Measurements from ENCODE around the gene CSPG5. TPM values are rescaled to one million over a fixed set of nuclear protein-coding genes. Genes with fewer than 3 reads are reported as not detected.

CSPG5 gene, protein sequence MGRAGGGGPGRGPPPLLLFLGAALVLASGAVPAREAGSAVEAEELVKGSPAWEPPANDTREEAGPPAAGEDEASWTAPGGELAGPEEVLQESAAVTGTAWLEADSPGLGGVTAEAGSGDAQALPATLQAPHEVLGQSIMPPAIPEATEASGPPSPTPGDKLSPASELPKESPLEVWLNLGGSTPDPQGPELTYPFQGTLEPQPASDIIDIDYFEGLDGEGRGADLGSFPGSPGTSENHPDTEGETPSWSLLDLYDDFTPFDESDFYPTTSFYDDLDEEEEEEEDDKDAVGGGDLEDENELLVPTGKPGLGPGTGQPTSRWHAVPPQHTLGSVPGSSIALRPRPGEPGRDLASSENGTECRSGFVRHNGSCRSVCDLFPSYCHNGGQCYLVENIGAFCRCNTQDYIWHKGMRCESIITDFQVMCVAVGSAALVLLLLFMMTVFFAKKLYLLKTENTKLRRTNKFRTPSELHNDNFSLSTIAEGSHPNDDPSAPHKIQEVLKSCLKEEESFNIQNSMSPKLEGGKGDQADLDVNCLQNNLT
- 0.77 to 1.3 TPM (median 1.0 TPM) in 5 replicates for total RNA-seq (2022; extraction: Qiagen RNA extraction; ENCODE audit: low read depth)

DNA sequence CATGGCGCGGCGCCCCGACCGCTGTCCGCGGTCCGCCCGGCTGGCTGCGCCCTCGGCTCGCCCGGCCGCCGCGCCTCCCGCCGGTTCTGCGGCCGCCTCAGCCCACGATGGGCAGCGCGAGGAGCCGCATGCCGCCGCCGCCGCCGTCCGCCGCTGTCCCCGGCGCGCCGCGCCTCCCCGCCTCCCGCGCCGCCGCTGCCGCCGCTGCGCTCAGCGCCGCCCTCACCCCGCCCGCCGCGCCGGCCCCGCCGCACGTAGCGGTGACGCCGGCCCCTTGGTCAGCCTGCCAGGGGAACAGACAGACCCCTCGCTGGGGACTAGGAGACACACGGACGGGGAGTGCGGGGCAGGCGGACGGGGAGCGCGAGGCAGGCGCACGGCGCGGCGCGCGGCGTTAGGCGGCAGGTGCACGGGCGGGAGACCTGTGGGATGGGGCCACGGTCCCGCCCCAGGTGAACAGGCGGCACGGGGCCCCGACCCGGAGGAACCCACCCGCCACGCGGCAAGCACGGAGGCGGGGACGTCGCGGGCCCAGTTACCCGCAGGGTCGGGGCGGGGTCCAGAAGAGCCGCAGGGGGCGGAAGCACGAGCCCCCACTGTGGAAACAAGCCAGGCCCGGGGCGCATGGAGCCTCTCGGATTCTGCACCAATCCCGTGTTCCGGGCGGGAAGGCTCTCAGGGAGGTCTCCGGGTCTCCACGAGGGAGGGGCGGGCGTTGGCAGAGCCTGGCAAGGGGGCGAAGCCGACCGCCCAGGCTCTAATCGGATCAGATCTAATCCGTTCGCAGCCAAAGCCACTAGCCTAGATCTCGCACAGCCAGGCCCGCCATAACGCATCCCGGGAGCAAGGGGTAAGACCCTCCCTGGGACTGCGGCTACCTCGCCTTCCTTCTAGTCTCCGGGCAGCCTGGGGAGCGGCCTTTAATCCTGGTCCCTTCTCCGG is at the start of gene CSPG5:
Gene CSPG5, minus strand, starts transcription at position 175 of the 942 bp plus-strand sequence. Its CDS starts 172 bp downstream, at position 3.

DNA sequence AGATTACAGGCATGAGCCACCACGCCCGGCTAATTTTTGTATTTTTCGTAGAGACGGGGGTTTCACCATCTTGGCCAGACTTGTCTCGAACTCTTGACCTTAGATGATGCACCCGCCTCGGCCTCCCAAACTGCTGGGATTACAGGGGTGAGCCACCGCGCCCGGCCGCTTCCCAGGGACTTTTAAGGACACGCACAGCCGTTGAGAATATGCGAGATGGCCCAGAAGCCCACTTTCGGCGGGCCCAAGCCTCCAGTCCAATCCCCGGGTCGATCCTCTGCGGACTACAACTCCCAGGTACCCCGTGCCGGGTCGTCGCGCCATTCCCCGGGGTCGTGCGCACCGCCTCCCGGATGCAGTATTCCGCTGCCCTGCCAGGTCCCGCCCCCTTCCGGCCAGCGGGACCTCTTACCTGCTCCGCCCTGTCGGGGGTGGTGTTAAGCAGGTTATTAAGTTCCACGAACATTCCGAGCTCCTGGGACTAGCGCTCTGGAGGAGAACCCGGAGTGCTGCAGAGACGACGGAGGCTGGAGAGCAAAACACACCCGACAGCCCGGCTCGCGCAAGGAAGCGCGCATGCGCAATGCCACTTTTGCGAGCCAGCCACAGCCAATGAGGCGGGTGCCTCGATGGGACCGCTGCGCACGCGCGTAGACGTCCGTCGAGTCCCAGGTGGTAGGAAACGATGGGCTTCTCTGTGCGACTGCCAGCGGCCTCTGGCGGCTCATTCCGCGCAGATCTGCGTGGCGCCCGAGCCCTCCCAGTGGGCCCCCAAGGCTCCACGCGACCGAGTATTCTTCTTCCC is 65.3 kb downstream of the CSPG5 start, which contains the start of gene ELP6:
Gene ELP6, minus strand, starts transcription at position 588 of the 805 bp plus-strand sequence. Its CDS starts 122 bp downstream, at position 466.

Other genes with a start within 250 kb of the CSPG5 start
- 19.0 to 24.8 TPM (median 21.8 TPM) in 5 replicates for gene PTPN23, start 197.8 kb downstream of the CSPG5 start, total RNA-seq (2022; extraction: Qiagen RNA extraction; ENCODE audit: low read depth)
- gene SCAP, start 102.9 kb downstream of the CSPG5 start, total RNA-seq (2022; extraction: Qiagen RNA extraction; ENCODE audit: low read depth): 24.4 to 32.8 TPM (median 28.7 TPM) in 5 replicates
- gene ELP6, start 65.2 kb downstream of the CSPG5 start, total RNA-seq (2022; extraction: Qiagen RNA extraction; ENCODE audit: low read depth): 23.3 to 30.0 TPM (median 29.3 TPM) in 5 replicates
- gene SMARCC1, start 203.0 kb upstream of the CSPG5 start, total RNA-seq (2022; extraction: Qiagen RNA extraction; ENCODE audit: low read depth): 24.4 to 30.9 TPM (median 29.4 TPM) in 5 replicates
- 44.0 to 50.0 TPM (median 48.0 TPM) in 5 replicates for gene DHX30, start 224.3 kb upstream of the CSPG5 start, total RNA-seq (2022; extraction: Qiagen RNA extraction; ENCODE audit: low read depth)

Data from A549 treated with DMSO at 1 μM for 4 hours (cell line).